IPS DF 19.7 (cell line): ENCODE measurements around the gene NCCRP1.

Source experiments
- DNase-seq: peaks from one replicate; pipeline ENCODE4 v3.0.0-alpha.2; 2013; ENCODE audit warnings: low read depth, low spot score

The NCCRP1 gene

GRCh38 chr19:39196860-39197562, at the start of gene NCCRP1:
TSS of gene NCCRP1 (plus strand) at chr19:39196964. CDS start at chr19:39196983, 19 bp downstream.
- DNase-seq = no peak

- DNase-seq = no peak
These were observed 49.3 kb upstream of the NCCRP1 start for GRCh38 chr19:39147480-39147879.

GRCh38 chr19:39148939-39149529, 47.7 kb upstream of the NCCRP1 start:
- DNase-seq = no peak

- no peak for DNase-seq
These were observed 46.5 kb upstream of the NCCRP1 start for GRCh38 chr19:39150235-39150634.

- DNase-seq = no peak
These were observed 45.8 kb upstream of the NCCRP1 start for GRCh38 chr19:39150807-39151600.

- DNase-seq = no peak
These were observed 44.7 kb upstream of the NCCRP1 start for GRCh38 chr19:39152066-39152465.

GRCh38 chr19:39154100-39154628, 42.6 kb upstream of the NCCRP1 start:
- no peak for DNase-seq

GRCh38 chr19:39154629-39155100, 42.1 kb upstream of the NCCRP1 start:
- no peak for DNase-seq

GRCh38 chr19:39155114-39155700, 41.6 kb upstream of the NCCRP1 start:
- DNase-seq = no peak

- no peak for DNase-seq
These were observed 41.0 kb upstream of the NCCRP1 start for GRCh38 chr19:39155741-39156140.

GRCh38 chr19:39156326-39157230, 40.2 kb upstream of the NCCRP1 start:
- DNase-seq = no peak

- DNase-seq = no peak
These were observed 39.3 kb upstream of the NCCRP1 start for GRCh38 chr19:39157275-39157996.

- no peak for DNase-seq
These were observed 38.8 kb upstream of the NCCRP1 start for GRCh38 chr19:39157997-39158389.

GRCh38 chr19:39158646-39159260, 38.0 kb upstream of the NCCRP1 start:
- no peak for DNase-seq

GRCh38 chr19:39160523-39160861, 36.3 kb upstream of the NCCRP1 start:
- DNase-seq = no peak

GRCh38 chr19:39160889-39161672, 35.7 kb upstream of the NCCRP1 start:
- no peak for DNase-seq

GRCh38 chr19:39162441-39163043, 34.2 kb upstream of the NCCRP1 start:
- DNase-seq = no peak

- DNase-seq = no peak
These were observed 33.1 kb upstream of the NCCRP1 start for GRCh38 chr19:39163621-39164020.

GRCh38 chr19:39164289-39164688, 32.5 kb upstream of the NCCRP1 start:
- no peak for DNase-seq
